NCI-H1694 treated with DMSO at 0.1 percent for 48 hours (cell line): ENCODE results near the gene ATP13A1.
"Not testable (repeated sequence)": the region's sequence is repeated elsewhere in the genome, so short reads cannot be mapped to it uniquely, and the experiment has no call there.

ENCODE experiments used
- DNase-seq: peaks from one replicate; lab custom pipeline; 2025; lab: John Stamatoyannopoulos, UW

Gene ATP13A1

DNA sequence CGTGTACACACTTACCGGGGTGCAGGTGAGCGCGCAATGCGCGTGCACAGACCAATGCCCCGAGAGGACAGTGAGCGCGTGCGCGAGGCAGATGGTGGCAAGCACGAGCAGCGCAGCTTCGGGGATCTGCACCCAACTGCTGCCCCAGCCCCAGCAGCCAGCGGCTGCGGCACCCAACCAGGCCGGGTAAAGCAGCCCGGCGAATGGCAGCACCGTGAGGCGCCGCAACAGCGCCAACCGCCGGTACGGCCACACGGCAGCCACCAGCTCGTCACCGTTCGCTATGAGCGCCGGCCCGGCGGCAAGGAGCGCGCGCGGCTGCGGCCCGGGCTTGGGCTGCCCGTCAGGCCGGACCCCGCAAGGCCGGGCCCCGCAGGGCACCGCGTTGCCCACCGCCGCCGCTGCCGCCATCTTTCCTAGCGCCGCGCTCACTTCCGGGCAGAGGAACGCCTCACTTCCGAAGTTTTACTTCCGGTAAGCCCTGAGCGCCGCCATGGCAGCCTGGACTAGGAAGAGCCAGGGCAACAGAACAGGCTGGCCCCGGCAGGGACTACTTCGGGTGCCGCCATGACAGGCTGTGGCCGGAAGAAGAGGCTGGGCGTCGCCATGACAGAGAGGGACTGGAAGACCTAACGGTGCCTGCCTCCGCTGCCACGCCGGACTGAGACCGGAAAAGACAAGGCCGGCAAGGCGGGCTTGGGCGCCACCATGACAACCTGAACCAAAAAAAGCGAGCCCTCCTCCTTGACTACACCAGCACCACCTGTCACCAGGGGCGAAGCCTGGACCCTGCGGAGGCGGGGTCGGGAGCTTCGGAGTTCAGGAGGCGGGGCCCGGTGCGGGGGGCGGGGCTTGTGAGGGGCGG, at the start of gene ATP13A1:
Gene ATP13A1 (minus strand): TSS at position 421 of the 865 bp plus-strand sequence. CDS start 10 bp downstream, at position 411.
- peak; percentile 98 for DNase-seq

DNA sequence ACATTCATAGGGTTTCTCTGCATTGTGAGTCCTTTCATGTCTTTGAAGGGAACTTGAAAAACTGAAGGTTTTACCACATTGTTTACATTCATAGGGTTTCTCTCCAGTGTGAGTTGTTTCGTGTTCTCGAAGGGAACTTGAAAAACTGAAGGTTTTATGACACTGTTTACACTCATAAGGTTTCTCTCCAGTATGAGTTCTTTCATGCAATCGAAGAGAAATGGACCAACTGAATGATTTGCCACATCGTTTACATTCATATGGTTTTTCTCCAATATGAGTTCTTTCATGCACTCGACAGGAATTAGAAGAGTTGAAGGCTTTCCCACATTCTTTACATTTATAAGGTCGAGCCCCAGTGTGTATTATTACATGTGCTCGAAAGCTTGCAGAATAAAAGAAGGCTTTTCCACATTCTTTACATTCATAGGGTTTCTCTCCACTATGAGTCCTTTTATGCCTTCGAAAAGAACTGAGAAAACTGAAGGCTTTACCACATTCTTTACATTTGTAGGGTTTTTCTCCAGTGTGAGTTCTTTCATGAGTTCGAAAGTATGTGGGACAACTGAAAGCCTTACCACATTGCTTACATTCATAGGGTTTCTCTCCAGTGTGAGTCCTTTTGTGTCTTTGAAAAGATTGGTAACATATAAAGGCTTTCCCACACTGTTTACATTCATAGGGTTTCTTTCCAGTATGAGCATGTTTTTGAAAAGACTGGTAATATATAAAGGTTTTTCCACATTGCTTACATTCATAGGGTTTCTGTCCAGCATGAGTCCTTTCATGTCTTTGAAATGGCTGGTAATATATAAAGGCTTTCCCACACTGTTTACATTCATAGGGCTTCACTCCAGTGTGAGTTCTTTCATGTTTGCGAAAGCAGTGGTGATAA, 48.7 kb upstream of the ATP13A1 start:
- DNase-seq, result no peak

DNA sequence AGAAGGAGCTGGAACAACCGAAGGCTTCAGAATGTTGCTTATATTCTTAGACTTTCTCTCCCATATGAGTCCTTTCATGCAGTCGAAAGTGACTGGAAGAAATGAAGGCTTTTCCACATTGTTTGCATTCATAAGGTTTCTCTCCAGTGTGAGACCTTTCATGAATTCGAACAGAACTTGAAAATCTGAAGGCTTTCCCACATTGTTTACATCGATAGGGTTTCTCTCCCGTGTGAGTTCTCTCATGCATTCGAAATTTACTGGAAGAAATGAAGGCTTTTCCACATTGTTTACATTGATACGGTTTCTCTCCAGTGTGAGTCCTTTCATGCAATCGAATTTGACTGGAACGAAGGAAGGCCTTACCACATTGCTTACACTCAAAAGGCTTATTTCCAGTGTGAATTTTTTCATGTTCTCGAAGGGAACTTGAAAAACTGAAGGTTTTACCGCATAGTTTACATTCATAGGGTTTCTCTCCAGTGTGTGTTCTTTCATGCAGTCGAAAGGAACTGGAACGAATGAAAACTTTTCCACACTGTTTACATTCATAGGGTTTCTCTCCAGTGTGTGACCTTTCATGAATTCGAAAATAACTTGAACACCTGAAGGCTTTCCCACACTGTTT, 47.9 kb upstream of the ATP13A1 start:
- DNase-seq, result no peak

DNA sequence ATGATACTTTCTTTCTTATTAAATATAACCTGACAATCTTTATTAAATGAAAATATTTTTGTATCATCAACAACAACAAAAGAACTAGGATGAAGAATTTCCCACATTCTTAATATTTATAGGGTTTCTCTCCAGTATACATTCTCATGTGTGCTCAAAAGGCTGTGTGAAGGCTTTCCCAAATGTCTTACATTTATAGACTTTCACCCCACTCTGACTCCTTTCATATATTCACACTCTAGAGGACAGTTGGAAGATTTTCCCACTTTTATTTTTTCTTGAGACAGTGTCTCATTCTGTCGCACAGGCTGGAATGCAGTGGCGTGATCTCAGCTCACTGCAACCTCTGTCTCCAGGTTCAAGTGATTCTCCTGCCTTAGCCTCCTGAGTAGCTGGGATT, 47.0 kb upstream of the ATP13A1 start:
- DNase-seq, result no peak

DNA sequence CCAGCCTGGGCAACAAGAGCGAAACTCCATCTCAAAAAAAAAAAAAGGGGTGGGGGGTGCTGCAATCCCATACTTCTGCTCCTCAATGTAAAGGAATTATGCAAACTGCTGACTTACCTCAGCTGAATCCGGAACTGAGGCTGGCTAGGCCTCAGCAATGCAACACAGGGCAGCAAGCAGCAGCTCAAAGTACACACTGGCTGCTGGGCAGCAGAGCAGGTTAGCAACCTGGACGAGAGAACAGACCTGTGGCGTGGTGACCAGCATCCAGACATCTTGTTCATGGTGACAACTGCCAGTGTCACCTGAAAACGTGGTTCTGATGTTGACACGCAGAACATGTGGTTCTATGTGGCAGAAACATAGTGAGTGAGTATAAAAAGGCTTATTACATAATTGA, 41.4 kb upstream of the ATP13A1 start:
- no peak for DNase-seq

DNA sequence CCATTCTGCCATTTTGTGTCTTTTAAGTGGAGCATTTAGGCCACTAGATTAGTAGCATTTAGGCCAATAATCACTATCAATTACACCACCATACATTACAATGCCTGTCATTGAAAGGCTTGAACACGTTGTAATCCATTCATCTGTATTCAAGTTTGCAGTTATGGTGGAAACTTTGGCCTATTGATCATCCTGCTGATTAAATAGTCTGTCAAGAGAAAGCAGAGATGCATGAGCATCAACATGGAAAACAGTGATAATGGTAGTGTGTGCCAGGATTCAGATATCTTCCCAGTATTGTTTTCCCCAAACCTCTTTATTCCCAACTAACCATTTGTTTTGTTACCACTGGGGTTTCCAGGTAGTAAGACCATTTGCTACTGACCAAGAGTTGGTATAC, 37.0 kb upstream of the ATP13A1 start:
- DNase-seq, result not testable (repeated sequence)

DNA sequence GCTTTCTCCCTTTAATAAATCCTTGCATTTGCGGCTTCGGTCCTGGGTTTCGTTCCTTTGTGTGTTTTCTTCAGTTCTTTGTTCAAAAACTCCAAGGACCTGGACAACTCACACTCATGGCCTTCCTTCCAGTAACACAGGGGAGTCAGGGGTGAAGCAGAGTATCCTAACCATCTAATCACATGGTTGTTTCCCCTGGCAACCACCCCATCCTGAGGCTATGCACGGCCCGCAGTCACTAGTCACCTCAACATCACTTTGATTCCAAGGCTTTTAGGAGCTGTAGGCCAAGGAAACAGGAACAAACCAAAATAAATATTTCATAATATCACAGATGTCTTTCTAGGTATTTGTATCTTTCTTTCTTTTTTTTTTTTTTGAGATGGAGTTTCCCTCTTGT, 34.1 kb upstream of the ATP13A1 start:
- no peak for DNase-seq

DNA sequence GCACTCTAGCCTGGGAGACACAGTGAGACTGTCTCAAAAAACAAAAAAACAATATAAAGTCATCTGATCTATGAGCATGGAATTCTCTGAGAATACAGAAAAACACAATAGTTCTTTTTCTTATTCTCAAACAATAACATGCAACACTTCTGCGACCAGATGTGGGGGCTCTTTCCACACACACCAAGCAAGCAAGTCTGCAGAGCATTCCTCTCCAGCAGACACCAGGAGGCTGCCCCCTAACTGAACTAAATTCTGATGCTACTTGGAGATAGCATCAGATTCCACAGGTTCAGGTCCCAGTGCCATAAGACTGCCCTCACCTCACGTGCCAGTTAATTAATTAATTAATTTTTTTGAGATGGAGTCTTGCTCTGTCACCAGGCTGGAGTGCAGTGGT, 32.9 kb upstream of the ATP13A1 start:
- no peak for DNase-seq

DNA sequence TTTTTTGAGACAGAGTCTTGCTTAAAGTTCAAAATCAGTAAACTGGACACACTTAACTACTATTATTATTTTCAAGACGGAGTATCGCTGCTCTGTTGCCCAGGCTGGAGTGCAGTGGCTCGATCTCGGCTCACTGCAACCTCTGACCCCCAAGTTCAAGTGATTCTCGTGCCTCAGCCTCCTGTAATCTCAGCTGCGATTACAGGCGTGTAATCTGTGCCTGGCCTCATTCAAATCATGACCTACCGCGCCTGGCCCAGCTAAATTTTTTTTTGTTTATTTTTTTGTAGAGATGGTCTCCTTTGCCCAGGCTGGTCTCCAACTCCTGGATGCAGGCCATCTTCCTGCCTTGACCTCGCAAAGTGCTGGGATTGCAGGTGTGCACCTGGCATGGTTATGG, 28.2 kb upstream of the ATP13A1 start:
- no peak for DNase-seq

DNA sequence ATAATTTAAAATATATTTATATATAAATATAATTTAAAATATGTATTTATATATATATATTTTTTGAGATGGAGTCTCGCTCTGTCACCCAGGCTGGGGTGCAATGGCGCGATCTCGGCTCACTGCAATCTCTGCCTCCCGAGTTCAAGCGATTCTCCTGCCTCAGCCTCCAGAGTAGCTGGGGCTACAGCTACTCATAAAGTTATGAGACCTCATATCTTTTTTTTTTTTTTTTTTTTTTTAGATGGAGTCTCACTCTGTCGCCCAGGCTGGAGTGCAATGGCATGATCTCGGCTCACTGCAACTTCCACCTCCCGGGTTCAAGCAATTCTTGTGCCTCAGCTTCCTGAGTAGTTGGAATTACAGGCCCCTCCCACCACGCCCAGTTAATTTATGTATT, 25.5 kb upstream of the ATP13A1 start:
- DNase-seq, result not testable (repeated sequence)

DNA sequence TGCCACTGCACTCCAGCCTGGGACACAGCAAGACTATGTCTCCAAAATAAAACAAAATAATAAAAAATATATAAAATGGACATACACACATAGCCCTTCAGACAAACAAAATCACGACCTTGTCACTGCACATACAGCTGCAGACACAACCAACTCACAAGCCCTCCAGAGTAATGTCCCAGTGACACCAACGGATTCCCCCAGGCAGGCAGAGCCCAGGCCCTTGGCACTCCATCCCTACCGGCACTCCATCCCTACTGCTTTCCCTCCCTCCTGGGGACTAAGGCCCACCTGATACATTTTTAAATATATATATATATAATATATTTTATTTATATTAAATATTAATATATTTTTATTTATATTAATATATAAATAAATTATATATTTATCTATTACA, 23.6 kb upstream of the ATP13A1 start:
- DNase-seq, result no peak

DNA sequence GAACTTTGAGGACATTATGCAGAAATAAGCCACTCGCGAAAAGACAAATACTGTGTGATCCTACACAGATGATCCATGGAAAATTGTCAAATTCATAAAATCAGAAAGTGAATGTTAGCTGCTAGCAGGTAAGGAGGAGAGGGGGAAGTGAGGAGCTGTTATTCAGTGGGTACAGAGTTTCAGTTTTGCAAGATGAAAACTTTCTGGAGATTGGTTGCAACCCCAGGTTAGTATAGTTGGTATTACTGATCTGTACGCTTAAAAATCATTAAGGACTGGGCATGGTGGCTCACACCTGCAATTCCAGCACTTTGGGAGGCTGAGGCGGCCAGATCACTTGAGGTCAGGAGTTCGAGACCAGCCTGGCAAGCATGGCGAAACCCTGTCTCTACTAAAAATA, 23.1 kb upstream of the ATP13A1 start:
- DNase-seq, result no peak

DNA sequence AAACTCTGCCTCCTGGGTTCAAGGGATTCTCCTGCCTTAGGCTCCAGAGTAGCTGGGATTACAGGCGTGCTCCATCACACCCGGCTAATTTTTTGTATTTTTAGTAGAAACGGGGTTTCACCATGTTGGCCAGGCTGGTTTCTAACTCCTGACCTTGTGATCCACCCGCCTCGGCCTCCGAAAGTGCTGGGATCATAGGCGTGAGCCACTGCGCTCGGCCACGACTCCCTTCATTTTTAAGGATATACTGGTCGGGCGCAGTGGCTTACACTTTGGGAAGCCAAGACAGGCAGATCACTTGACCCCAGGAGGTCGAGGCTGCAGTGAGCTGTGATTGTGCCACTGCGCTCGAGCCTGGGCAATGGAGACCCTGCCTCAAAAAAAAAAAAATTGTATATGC, 22.6 kb upstream of the ATP13A1 start:
- not testable (repeated sequence) for DNase-seq

DNA sequence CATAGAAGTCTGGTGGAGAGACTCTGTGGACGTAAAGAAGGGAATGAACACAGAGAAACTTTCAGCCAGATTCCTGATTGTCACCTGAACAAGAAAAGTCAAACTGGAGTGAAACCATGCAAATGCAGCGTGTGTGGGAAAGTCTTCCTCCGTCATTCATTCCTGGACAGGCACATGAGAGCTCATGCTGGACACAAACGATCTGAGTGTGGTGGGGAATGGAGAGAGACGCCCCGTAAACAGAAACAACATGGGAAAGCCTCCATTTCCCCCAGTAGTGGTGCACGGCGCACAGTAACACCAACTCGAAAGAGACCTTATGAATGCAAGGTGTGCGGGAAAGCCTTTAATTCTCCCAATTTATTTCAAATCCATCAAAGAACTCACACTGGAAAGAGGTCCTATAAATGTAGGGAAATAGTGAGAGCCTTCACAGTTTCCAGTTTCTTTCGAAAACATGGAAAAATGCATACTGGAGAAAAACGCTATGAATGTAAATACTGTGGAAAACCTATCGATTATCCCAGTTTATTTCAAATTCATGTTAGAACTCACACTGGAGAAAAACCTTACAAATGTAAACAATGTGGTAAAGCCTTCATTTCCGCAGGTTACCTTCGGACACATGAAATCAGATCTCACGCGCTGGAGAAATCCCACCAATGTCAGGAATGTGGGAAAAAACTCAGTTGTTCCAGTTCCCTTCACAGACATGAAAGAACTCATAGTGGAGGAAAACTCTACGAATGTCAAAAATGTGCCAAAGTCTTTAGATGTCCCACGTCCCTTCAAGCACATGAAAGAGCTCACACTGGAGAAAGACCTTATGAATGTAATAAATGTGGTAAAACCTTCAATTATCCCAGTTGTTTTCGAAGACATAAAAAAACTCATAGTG, 15.9 kb upstream of the ATP13A1 start:
- no peak for DNase-seq

DNA sequence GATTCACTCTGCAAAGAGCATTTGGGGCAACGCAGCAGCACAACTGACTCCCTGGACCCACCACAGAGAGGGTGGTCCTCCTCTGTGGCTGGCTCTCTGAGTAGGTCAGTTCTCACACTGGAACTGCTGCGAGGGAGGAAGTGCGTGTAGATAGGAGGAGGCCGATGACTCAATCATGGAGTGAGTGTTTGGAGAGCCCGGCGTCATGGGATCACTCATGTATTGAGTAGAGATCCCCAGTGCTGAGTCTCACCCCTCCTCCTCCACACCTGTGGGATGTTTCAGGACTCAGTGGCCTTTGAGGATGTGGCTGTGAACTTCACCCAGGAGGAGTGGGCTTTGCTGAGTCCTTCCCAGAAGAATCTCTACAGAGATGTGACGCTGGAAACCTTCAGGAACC, 14.1 kb upstream of the ATP13A1 start:
- no peak for DNase-seq

DNA sequence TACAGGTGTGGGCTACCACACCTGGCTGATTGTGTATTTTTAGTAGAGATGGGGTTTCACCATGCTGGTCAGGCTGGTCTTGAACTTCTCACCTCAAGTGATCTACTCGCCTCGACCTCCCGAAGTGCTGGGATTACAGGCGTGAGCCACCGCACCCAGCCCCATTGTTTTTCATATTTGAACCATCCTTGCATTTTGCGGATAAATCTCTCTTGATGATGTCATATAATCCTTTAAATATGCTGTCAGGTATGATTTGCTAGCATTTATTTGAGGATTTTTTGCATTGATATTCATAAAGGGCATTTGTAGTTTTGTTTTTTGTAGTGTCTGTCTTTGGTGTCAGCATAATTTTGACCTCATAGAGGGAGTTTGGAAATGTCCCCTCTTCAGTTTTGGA, 10.8 kb upstream of the ATP13A1 start:
- no peak for DNase-seq

DNA sequence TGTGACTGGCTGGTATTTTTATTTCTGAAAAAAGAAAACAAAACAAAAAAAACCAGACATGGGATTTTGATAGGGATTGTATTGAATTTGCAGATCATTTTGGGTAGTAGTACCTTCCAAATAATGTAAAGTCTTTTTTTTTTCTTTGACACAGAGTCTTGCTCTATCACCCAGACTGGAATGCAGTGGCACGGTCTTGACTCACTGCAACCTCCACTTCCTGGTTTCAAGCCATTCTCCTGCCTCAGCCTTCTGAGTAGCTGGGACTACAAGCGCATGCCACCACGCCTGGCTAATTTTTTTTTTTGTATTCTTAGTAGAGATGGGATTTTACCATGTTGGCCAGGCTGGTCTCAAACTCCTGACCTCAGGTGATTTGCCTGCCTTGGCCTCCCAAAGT, 9.3 kb upstream of the ATP13A1 start:
- no peak for DNase-seq

DNA sequence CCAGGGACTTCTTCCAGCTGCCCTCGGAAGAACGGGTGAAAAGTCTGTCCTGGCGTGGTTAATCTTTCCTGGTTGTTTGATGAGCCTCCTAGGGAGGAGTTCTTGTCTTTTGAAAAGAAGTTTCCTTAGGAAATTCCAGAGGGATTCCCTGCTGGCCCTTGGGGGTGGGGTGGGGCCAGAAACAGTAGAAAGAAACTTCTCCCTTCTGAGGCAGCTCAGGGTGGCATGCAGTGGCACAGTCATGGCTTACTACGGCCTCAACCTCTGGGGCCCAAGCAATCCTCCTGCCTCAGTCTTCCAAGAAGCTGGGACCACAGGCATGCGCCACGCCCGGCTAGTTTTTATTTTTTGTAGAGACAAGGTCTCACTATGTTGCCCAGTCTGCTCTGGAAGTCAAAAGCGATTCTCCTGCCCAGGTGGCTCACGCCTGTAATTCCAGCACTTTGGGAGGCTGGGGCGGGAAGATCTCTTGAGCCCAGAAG, 6.6 kb upstream of the ATP13A1 start:
- no peak for DNase-seq

DNA sequence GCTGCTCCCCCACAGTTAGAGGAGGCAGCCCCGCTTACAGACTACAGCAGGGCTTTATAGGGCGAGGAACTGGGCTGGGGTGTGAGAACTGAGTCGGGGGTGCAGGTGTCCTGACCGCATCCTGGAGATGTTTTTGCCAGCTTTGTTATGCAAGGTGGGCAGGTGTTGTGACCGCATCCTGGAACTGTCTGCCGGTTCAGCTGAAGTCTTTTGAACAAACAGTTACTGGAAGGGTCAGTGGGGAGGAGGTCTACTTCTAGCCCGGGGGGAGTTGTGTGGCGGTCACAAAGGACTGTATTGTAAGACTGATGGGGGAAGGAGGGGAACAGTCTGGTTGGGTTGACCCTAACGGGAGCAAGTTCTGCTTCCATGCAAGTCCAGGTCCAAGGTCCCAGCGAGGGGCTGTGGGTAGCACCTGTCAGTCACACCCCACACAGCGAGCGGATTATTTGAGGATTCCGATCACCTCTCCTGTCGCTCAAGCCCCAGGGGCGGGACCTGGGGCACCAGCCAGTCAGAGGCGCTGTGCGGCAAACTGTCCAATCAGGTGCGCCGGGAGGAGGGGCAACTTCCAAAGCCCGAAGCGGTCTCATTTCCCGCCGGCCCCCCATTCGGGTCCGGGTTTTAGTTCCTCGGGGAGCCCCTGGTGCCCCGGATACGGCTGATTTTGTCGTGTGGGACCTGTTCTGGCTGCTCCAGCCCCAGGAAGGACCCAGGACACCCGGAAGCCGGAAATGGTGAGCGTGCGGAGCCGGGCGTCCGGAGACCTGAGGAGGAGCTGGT, 4.9 kb upstream of the ATP13A1 start, which contains the start of gene ZNF101:
Gene ZNF101 (plus strand): TSS at position 610 of the 783 bp plus-strand sequence. CDS start 125 bp downstream, at position 735.
- DNase-seq, result peak; percentile 90

DNA sequence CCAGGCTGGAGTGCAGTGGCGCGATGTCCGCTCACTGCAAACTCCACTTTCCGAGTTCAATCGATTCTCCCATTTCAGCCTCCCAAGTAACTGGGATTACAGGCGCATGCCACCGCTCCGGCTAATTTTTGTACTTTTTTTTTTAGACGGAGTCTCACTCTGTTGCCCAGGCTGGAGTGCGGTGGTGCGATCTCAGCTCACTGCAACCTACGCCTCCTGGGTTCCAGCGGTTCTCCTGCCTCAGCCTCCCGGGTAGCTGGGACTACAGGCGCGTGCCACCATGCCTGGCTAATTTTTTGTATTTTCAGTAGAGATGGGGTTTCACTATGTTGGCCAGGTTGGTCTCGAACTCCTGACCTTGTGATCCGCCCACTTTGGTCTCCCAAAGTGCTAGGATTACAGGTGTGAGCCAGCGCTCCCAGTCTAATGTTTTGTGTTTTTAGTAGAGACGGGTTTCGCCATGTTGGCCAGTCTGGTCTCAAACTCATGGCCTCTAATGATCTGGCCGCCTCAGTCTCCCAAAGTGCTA, 2.0 kb upstream of the ATP13A1 start:
- DNase-seq, result not testable (repeated sequence)
